Cerebellar nuclear complex (tissue), 1 donor: ENCODE data around the gene SGMS1.

Experiments
- DNase-seq, 2 experiments: peaks; one replicate each; lab custom pipeline; 2025; lab: John Stamatoyannopoulos, UW

The SGMS1 gene

GRCh38 chr10:50260791-50261281 lies 362.9 kb downstream of the SGMS1 start:
- DNase-seq, result no peak
